Muscle layer of colon (tissue), 2 donors: Measurements from ENCODE around the gene CROCC2.

Experiments
- H3K27ac ChIP-seq: one replicate; pipeline ENCODE4 v1.7.0; 2013; ENCODE audit warnings: low read depth, mild to moderate bottlenecking, low read length, moderate library complexity
- H3K27me3 ChIP-seq, 2 donors: one replicate each; pipeline ENCODE4 v1.7.0; 2013; ENCODE audit warnings: low read length in 2 of 2, mild to moderate bottlenecking in 2 of 2; ENCODE audit not compliant: insufficient read depth in 2 of 2, control insufficient read depth in 1 of 2
- H3K36me3 ChIP-seq: one replicate; pipeline ENCODE4 v1.7.0; 2013; ENCODE audit warnings: mild to moderate bottlenecking, low read length; ENCODE audit not compliant: insufficient read depth
- H3K4me1 ChIP-seq: one replicate; pipeline ENCODE4 v1.7.0; 2013; ENCODE audit warnings: mild to moderate bottlenecking, low read length; ENCODE audit not compliant: insufficient read depth
- H3K4me3 ChIP-seq, 2 donors: one replicate each; pipeline ENCODE4 v1.7.0; 2013; ENCODE audit warnings: low read length in 2 of 2, low read depth in 1 of 2, mild to moderate bottlenecking in 1 of 2, moderate library complexity in 1 of 2
- H3K9ac ChIP-seq: one replicate; pipeline ENCODE4 v1.7.0; 2013; ENCODE audit warnings: low read length
- H3K9me3 ChIP-seq: one replicate; pipeline ENCODE4 v1.7.0; 2013; ENCODE audit warnings: mild to moderate bottlenecking, low read length
- donor health status: abdominal sarcoma.
- donor health status: Adenocarcinoma of cecum.

Gene CROCC2

DNA sequence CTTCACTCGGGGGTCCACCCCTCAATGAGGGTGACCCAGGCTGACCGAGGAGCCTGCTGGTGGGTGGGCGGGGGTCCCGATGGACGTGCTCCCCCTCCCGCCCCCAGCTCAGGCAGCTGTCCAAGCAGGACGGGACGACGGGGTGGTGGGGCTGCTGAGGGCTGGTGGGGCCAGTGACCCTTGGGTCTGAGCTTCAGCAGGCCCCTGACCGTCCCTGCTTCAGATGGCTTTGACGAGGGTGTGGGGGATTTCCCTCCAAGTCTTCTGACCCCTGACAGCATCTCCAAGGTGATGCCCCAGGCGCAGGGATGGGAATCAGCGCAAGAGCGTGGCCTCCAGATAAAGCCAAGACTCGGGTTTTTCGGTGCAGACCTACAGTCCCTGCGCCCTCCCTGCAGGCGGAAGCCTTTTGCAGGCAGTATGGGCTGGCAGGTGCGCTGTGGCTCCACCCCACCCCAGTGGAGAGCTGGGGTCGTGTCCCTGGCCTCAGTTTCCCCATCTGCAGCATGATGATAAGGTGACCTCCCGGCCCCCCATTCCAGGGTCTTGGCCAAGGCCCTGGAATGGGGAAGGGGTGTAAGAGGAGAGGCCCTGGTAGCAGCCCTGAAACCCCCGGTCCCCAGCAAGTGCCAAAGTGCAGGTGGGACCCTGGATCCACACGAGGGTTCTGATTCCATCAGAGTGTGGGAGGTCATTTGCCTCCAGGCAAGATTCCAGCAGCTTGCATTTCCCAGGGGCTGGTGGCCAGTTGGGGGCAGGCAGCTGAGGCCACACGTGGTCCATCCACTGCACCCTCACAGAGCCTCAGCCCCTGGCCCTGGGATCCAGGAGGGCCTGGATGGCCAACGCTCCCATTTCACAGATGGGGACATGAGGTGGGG is 8.7 kb downstream of the CROCC2 start:
- Histone ChIP-seq H3K9me3 (no peaks in the 10 kb centered on the region), H3K4me3 (no peak overlapping the region), H3K4me1 (no peaks in the 10 kb centered on the region), H3K36me3 (no peaks in the 10 kb centered on the region), H3K27ac (no peak overlapping the region), H3K9ac (no peak overlapping the region), H3K27me3 (peaks cover 0 to 38% of the 10 kb centered on the region in 2 donors)

DNA sequence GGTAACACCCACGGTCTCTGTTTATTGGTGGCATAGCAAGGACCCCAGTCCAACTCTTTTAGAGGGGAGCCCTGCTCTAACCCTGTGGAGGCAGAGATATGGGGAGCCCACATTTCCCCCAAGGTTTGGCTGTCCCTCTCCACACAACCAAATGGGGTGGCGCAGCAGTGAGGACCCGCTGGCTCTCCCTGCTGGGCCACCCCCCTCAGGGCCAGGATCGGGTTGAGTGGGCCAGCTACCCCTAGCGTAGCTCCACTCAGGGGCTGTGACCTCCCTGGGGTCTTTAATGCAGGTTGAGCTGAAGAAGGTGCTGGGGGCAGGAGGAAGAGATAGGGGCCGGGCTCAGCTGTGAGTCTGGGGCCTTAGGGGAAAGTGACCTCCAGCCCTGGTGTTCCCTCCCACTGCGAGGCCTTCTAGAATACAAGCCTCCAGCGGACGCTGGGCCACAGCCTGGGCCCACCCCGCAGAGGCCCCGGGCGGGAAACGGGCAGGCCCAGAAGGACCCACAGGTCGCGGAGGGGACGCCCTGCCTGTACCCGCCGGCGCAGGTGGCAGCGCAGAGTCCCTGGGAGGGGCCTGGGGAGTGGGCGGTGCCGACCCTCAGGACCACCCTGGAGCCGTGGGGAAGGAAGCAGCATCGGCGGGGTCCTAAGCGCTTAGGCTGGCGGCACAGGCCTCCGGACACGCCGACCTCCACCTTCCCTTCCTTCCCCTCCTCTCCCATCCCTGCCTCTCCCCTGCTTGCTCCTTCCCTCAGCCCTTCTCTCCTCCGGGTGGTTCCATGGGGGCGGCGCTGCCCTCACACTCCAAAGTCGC is 9.6 kb downstream of the CROCC2 start:
- Histone ChIP-seq H3K9ac (no peak overlapping the region), H3K9me3 (no peaks in the 10 kb centered on the region), H3K4me3 (no peak overlapping the region), H3K27ac (no peak overlapping the region), H3K27me3 (peaks cover 0 to 38% of the 10 kb centered on the region in 2 donors), H3K36me3 (no peaks in the 10 kb centered on the region), H3K4me1 (no peaks in the 10 kb centered on the region)

DNA sequence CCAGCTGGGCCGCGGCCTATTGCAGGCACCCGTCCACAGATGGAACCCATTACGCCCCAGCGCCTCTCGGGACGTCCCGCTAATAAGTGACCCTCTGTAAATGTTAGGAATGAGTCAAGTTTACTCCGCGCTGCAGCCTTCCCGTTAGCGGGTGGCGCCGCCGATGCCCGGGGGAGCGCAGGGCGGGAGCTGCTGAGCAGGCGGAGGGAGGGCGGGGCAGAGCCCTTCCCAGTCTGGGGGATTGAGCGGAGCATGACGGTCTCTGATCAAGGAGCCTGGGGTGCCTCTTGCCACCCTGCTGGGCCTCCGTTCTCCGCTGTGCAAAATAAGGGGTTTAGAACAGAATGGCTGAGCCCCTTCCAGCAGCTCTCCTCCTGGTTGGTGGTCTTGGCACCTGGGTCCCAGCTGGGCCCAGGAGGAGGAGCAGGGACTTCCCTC is 10.5 kb downstream of the CROCC2 start:
- Histone ChIP-seq H3K9ac (no peak overlapping the region), H3K27me3 (peaks cover 0 to 38% of the 10 kb centered on the region in 2 donors), H3K4me3 (no peak overlapping the region), H3K27ac (no peak overlapping the region), H3K9me3 (no peaks in the 10 kb centered on the region), H3K36me3 (no peaks in the 10 kb centered on the region), H3K4me1 (no peaks in the 10 kb centered on the region)

DNA sequence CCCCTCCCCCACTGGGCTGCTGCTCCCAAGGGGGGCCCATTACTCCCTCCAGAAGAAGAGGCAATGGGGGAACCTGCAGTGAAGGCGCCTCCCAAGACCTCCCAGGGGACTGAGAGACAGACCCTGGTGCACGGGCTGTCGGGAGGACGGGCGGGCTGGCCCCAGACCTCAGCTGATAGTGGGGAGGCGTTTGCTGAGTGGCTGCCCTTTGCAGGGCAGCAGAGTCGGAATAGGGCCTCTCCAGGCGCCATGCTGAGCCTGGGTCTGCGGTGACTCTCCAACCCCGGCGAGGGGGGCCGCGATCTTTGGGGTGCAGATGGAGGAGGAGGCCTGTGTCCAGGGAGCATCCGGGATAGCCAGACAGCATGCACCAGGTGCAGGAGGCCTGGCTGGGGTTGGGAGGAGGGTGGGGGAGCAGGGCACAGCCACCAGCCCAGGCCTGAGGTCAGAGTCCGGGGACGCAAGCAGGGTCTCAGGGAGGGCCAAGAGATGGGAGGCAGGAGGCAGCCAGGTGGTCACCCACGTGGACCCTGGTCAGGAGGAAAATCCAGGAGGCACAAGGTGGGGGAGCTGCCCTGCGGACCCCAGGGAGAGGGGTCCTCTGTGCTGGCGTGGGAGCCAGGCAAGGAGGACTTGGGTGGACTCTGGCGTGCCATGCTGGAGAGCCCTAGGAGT is 11.0 kb downstream of the CROCC2 start:
- H3K9me3 ChIP-seq, result no peaks in the 10 kb centered on the region
- H3K4me1 ChIP-seq, result no peaks in the 10 kb centered on the region
- no peak overlapping the region for H3K27ac ChIP-seq
- H3K4me3 ChIP-seq, result no peak overlapping the region
- H3K27me3 ChIP-seq, result peaks cover 0 to 38% of the 10 kb centered on the region in 2 donors
- H3K9ac ChIP-seq, result no peak overlapping the region
- H3K36me3 ChIP-seq, result no peaks in the 10 kb centered on the region

DNA sequence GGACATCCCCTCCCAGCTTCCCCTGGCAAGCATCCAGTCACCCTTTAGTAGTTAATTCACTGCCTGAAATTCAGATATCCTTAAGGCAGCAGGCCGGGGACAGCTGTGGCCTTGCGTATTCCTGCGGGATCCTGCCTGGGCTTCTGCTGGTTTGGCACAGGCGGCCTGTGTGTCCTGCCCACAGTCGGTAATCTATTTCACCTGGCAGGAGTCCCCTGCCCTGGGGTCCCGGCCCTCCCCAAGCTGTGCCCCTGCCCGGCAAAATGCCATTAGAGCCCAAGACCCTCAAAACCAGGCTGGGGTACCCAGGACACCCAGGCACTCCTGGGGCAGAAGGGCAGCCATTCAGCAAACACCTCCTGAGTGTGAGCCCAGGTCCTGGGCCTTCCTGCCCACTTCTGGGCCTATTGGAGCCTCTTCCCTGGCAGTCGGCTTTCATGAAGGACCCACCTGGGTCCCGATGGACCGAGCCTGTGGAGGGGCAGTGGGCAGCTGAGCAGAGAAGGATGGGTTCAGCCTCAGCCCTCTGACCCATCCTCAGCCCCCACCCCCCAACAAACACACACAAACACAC is 11.6 kb downstream of the CROCC2 start:
- no peaks in the 10 kb centered on the region for H3K36me3 ChIP-seq
- H3K27ac ChIP-seq, result no peak overlapping the region

DNA sequence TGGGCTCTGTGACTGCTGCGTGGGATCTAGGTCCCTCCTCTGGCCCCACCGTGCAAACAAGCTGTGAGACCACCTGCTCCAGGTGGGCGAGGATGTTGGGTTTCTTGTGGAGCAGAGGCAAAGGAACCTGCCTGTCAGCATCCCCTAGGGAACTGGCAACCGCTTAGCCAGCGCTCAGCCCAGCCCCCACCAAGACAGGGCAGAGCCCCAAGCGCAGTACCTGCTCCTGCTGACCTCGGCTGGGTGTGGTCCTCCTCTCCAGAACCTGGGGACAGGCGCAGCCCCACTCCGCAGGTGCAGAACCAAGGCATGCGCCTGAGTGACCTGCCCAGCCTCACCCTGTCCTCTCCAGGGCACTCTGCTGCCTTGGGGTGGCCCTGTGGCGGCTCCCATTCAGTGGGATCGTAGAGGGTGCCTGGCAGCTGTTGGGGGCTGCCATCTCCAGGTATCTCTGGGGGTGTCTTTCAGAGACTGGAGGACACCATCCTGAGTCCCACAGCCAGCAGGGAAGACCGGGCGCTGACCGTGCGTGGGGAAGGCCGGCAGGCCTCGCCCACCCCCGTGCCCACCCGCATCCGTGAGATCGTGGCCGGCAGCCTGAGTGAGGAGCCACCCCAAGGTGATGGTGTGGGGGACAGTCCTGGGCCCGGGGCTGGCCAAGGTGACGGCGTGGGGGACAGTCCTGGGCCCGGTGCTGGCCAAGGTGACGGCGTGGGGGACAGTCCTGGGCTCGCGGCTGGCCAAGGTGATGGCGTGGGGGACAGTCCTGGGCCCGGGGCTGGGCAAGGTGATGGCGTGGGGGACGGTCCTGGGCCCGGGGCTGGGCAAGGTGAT is 12.3 kb downstream of the CROCC2 start:
- Histone ChIP-seq H3K4me3 (no peak overlapping the region), H3K9me3 (no peaks in the 10 kb centered on the region), H3K27ac (no peak overlapping the region), H3K4me1 (no peaks in the 10 kb centered on the region), H3K9ac (no peak overlapping the region), H3K36me3 (no peaks in the 10 kb centered on the region), H3K27me3 (peaks cover 0 to 35% of the 10 kb centered on the region in 2 donors)

More for the DNA sequence above, 11.6 kb downstream of the CROCC2 start:
- peaks cover 0 to 35% of the 10 kb centered on the region in 2 donors for H3K27me3 ChIP-seq
- H3K9me3 ChIP-seq, result no peaks in the 10 kb centered on the region
- no peaks in the 10 kb centered on the region for H3K4me1 ChIP-seq
- H3K4me3 ChIP-seq, result no peak overlapping the region
- H3K9ac ChIP-seq, result no peak overlapping the region

DNA sequence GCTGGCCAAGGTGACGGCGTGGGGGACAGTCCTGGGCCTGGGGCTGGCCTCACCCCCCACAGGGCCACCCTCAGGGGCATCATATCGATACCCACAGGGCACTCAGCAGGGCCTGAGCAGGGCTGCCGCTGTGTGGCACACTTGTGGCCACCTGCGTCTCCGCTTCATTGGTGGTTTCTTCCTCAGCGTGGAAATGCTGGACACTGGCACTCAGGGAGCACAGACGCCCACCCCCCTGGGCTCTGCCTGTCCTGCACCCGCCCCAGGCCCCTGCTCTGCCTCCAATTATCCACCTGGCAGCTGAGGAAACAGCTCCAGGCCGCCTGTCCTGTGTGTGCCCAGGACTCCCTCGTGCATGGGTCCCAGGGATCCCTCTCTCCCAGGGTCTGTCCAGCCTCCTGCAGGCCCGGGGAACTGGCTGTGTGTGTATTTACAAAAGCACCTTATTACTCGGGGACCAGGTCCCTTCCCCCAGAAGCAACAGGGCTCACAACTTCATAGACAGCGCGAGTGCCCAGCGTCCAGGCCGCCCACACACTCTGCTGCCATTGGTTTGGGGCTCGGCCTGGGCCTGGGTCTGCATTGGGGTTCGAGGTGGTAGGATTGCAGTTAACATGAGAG is 13.1 kb downstream of the CROCC2 start:
- no peak overlapping the region for H3K9ac ChIP-seq
- no peaks in the 10 kb centered on the region for H3K4me1 ChIP-seq

DNA sequence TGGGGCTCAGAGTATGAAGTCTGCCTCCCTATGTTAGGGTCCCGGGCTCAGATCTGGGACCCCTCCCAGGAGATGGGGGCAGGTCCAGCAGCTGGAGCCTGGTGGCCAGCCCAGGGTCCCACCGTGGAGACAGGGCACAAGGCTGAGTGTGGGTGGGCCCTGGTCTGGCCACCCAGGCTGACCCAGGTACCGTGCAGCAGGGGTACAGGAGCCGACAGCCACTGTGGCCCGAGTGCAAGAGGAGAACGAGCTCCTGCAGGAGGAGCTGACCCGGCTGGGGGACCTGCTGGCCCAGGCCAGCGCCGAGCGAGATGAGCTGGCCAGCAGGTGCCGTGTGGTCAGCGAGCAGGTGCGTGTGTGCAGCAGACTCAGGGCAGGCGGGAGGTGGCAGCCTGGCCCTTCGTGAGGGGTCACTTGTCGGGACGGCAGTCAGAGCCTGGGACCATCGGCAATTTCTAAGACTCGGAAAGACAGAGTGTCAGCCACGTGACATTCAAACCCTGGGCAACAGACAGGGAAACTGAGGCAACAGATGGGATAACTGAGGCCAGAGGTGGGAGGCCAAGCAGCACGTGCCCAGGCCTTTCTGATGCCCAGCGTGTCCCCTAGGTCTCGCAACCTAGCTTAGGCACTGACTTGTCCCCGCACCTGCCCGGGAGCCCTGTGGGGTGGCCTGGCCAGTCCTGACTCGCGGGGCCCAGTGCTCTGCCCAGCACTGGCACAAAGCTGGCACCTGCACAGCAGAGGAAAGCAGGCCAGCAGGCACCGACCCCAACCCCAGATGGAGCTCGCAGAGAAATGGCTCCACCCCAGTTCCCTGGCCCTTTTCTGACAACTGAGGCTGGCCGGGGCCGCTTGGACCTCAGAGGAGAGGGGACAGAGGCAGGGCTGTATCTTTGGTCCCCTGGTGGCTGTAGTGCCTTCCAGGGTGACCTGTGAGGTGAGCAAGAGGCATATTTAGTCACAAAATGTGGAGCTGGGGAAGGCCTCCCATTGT is 13.9 kb downstream of the CROCC2 start:
- H3K4me1 ChIP-seq, result no peaks in the 10 kb centered on the region
- no peaks in the 10 kb centered on the region for H3K9me3 ChIP-seq
- H3K27ac ChIP-seq, result no peak overlapping the region

More for the DNA sequence above, 13.1 kb downstream of the CROCC2 start:
- no peaks in the 10 kb centered on the region for H3K36me3 ChIP-seq
- H3K27ac ChIP-seq, result no peak overlapping the region
- H3K27me3 ChIP-seq, result peaks cover 0 to 27% of the 10 kb centered on the region in 2 donors
- H3K9me3 ChIP-seq, result no peaks in the 10 kb centered on the region
- H3K4me3 ChIP-seq, result no peak overlapping the region

DNA sequence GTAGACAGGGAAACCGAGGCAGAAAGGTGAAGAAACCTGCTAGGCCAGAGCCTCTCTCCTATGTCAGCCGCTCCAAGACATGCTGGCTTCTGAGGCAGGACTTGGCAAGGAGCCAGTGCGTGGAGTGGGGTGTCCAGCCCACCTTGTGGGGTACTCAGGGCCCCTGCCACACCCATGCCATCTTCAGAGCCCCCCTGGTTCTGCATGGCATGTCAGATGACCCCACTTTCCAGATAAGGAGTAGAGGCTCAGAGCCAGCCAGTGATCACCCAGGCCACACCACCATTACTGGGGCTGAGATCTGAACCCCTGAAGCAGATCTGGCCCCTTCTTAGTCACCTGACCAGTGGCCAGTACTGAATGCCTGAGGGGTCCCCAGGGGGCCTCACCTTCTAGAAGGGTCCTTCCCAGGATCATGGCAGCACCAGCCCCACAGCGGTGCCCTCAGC is 14.7 kb downstream of the CROCC2 start:
- H3K27ac ChIP-seq, result no peak overlapping the region
- no peaks in the 10 kb centered on the region for H3K4me1 ChIP-seq

More for the DNA sequence above, 13.9 kb downstream of the CROCC2 start:
- no peak overlapping the region for H3K9ac ChIP-seq
- H3K4me3 ChIP-seq, result no peak overlapping the region
- H3K36me3 ChIP-seq, result no peaks in the 10 kb centered on the region
- peaks cover 0 to 19% of the 10 kb centered on the region in 2 donors for H3K27me3 ChIP-seq

More for the DNA sequence above, 14.7 kb downstream of the CROCC2 start:
- peaks cover 0 to 12% of the 10 kb centered on the region in 2 donors for H3K27me3 ChIP-seq
- H3K9me3 ChIP-seq, result no peaks in the 10 kb centered on the region
- H3K9ac ChIP-seq, result no peak overlapping the region
- H3K4me3 ChIP-seq, result no peak overlapping the region
- no peaks in the 10 kb centered on the region for H3K36me3 ChIP-seq
